ENCODE measurements around the gene DCLRE1B. TPM values are rescaled to one million over a fixed set of nuclear protein-coding genes. Genes with fewer than 3 reads are reported as not detected.
A peak's percentile ranks its signal among the peaks of the same experiment; 100 is the strongest.

The DCLRE1B gene
- total RNA-seq, 1 experiment from 2014 or later: 5.4 TPM

DNA sequence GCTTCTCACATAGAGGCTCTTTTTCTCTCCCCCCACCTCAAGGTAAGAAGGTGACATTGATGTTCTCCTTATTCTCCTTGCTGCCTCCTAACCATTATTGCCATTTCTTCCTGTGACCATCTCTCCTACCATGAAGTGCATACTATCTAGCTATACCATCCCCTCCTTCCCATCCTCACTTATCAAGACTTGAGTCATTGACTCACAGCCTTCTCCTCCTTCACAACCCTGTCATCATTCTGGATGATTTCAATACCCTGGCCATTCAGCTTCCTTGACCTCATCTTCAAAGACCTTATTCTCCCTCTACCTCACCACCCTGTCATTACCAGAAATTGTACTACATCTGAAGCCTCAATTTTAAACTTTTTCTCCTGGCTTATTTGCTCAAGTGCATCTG is 13.1 kb downstream of the DCLRE1B start:
- DNase-seq (ENCODE audit: extremely low read depth, low read depth): no peak

DNA sequence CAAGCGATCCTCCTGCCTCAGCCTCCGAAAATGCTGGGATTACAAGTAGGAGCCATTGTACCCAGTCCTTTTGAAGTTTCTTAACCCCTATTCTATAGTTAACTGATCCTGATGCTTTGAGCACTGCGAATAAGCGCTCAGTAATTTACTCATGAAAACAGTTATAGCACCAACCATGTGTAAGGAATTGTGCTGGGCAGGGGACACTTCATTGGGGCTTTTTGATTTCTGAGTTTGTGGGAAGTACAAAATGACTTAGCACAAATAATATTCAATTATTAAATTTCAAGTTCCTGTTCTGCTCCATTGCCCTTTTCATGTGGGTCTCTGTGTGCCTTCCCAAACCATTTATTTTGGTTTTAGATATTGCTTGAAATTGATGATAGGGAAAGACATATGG is 17.8 kb downstream of the DCLRE1B start:
- no peak for DNase-seq (ENCODE audit: extremely low read depth, low read depth)

DNA sequence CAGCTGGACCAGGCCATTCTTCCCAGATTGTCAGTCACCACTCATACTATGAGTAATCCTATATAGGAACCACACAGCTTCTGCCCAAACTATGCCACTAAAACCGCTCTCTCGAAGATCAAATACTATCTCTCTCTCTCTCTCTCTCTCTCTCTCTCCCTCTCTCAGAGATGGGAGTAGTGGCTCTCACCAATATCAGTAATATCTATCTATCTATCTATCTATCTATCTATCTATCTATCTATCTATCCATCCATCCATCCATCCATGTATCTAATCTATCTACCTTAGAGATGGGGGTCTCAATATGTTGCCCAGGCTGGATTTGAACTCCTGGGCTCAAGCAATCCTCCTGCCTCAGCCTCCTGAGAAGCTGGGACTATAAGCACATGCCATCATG is 19.3 kb downstream of the DCLRE1B start:
- DNase-seq (ENCODE audit: extremely low read depth, low read depth): no peak

DNA sequence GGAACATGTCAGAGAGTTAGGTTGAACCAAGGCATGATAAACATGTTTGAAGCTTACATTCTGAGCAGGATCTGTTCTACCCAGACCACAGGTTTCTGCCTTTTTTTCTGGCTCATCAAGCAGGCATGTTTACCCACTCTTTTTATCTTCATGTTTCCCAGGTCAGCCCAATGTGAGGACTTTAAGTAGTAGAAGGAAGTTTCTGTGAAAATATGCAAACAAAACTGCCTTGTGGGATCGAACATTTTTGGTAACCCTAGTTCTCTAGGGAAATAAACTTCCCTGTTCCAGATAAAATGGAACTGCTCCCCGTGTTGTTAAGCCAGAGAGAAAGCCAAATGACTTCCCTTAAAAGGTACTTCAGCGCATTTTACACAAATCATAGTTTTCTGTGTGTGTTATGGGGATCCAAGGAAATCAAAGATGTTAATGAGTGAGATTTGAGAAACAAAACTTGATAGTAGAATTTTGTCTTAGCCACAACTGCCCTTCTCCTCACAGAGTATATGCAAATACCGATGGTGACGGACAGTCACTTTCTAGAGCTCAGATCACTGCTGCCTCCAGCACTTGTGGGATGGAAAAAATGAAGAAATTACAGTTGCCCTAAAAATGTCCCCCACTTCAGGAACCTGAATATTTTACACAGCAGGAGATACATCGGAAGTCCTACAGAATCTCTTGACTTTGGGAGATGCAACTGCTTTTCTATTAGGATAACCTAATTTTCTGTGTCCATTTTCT is 23.2 kb downstream of the DCLRE1B start:
- DNase-seq (ENCODE audit: extremely low read depth, low read depth): no peak

DNA sequence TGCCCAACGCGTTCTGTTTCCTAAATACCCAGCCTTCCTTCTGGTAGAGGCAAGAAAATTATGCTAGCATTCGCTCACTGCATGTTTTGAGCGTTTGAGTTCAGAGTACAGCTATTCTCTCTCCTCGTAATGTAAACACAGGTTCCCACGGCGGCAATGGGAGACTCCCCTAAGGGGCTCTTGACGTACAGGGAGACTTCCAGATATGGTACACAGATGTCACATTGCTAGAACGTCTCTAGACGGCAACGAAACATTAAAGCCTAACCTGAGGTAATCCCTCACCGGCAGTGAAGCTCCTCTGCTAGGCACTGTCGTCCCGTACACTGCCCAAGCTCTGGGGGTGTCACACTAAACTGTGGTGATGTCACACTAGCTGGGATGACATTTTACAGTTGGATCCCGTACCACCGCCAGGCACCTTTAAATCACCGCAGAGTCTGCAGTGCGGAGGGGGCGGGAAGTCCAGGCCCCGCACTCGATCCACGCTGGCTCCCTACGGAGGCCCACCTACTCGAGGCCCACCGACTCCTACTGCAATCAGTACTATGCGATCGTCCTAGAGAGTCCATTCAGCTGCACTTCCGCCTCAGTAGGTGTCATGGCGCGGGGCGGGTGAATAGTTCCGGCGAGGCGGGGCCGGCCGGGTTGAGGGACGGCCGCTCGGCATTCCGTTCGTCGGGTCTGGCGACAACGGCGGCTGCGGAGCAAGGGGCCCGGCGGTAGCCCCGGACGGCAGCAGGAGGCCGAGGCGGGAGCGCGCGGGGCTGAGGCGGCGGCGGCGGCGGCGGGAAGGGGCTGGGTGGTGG is 24.0 kb downstream of the DCLRE1B start, which contains the start of gene HIPK1:
Gene HIPK1, plus strand, starts transcription at position 384 of the 809 bp plus-strand sequence.
- peak; percentile 78 for DNase-seq (ENCODE audit: extremely low read depth, low read depth)

DNA sequence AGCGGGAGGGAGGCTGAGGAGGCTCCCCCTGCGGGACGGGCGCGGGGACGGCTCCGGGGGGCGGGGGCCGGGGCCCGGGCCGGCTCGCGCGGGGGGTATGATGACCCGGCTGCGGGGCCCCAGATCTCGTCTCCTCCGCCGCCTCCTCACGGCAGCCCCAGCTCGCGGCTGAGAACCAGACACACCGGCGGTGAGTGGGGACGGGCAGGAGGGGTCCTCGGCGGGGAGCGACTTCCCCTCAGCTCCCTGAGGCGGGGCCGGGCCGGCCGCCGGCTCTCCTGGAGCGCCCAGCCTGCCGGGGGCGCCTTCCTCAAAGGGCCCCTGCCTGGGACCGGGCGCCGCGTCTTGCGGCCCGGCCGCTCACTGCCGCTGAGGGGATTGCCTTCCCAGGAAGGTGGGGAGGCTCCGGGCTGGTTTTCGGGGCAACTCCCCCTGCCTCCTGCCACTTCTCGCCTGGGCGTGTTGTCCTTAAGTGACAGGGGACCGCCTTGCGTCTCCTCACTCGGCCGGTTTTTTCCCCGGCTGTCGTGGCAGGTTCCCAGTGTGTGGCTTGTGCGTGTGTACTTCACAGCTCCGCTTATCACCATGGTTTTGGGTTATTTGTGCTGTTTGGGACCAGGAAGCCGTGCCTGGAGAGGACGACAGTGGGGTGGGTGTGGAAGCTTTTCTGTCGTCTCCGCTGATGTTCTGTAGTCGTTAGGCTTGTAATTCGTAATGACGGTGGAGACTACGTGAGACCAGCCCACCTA is 24.8 kb downstream of the DCLRE1B start:
- no peak for DNase-seq (ENCODE audit: extremely low read depth, low read depth)

DNA sequence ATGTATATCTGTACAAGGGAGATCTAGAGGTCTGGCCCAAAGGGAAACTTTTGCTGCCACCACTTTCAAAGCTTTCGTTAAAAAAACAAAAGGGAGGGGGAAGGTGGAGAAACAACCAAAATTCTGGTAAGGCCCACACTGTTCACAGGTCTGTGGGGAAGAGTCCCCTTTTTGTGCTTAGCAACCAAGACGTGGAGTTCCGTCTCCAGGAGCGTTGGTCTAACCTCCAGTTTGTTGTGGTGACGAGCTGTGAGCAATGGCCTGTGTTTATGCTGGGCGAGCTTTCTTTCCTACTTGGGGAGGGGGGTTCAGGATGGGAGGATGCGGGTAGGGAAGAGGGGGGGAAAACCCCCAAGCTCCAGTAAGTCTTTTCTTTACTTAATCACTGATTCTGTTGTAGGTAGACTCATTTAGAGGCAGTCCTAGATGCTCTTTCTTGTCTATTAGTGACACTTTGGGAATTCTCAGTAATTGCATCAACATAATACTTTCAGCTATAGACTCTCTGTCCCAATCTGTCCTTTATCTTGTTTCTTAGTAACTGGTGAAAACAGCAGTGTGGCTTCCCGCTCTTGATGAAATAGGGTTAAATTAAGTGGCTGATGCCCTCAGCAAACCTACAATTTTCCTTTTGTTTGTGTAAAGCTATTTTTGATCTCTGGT is 25.5 kb downstream of the DCLRE1B start:
- no peak for DNase-seq (ENCODE audit: extremely low read depth, low read depth)

DNA sequence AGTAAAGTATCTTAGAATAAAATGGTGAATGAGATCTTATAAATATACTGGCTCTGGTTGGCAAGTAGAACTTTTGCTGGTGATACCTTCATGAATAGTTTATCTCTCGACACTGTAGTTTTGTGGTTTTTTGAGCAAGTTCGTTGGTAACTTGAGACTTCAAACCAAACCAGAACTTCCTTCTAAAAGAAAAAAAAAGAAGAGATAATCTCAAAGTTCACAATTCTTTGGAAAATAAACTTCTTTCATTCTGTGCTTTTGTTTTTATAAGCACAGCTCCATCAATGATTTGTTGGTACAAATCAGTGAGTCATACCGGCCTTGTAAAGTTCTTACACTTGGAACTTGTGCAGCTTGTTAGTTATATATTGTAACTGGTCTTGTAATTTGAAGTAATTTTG is 26.3 kb downstream of the DCLRE1B start:
- no peak for DNase-seq (ENCODE audit: extremely low read depth, low read depth)

DNA sequence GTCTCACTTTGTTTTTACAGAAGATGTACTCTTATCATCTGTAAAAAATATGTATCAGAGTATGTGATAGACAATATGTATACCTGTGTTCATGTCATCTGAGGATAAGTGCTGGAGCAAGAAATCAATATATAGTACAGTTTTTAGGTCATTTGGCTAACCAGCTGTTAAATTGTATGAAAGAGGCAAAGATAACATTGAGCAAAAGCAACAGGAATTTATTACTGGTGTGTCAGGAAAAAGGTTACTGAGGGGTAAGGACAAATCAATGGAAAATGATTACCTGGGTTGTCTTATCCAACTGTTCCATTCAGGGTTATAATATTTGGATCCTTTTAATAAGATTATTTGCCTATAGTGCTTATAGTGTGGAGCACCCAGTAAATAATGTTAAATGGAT is 28.9 kb downstream of the DCLRE1B start:
- no peak for DNase-seq (ENCODE audit: extremely low read depth, low read depth)

DNA sequence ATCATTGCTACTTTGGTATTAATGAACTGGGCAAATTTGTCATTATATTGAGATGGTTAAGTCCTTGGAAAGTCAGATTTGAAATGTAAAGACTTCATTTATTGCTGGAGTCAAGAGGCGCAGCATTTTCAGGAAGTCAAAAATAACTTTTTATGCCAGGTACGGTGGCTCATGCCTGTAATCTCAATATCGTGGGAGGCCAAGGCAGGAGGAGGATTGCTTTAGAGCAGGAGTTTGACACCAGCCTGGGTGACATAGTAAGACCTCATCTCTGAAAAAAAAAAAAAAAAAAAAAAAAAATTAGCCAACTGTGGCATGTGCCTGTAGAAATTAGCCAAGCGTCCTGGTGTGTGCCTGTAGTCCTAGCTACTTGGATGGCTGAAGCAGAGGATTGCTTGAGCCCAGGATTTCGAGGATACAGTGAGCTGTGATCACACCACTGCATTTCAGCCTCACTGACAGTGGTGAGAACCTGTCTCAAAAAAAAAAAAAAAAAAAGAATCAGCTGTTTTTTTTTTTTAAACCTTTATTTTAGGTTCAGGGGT is 29.5 kb downstream of the DCLRE1B start:
- no peak for DNase-seq (ENCODE audit: extremely low read depth, low read depth)

DNA sequence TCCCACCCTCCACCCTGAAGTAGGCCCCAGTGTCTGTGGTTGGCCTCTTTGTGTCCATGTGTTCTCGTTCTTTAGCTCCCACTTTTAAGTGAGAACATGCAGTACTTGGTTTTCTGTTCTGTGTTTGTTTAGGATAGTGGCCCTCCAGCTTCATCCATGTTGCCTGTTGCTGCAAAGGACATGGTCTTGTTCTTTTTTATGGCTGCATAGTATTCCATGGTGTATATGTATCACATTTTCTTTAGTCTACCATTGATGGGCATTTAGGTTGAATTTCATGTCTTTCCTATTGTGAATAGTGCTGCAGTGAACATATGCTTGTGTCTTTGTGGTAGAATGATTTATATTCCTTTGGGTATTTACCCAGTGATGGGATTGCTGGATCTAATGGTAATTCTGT is 30.1 kb downstream of the DCLRE1B start:
- no peak for DNase-seq (ENCODE audit: extremely low read depth, low read depth)

DNA sequence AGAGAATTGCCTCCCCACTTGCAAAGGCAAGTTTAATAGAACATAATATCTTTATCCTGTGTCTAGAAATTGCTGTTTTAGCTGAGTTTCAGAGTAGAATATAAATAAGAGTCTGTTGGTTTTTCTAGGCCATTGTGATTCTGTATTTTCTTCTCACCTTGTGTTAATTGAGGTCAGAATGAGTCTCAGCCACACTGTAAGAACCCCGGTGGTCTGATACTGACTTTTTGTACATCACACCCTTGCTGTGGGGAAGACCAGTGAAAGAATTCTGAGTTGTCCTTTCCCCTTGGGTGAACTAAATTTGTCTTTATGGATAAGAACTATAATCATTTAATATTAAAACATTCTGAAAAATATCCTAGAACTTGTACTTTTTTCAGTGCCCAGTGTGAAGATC is 30.8 kb downstream of the DCLRE1B start:
- no peak for DNase-seq (ENCODE audit: extremely low read depth, low read depth)

DNA sequence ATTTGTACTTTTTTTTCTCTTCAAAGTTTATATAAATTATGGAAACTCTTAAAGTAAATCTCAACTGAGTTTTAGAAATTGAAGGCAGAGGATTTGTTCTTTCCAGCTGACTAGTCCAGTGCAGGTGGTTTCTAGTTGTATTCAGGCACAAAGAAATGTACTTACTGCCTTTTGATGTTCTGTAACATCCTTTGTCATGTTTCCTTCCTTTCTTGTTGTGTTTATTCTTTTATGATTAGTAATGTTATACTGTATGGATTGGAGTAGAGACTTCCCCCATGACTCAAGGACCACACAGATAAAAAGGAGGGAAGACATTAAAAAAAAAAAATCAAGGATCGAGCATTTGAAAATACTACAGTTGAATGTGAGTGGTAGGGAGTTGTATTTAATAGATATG is 32.0 kb downstream of the DCLRE1B start:
- no peak for DNase-seq (ENCODE audit: extremely low read depth, low read depth)

DNA sequence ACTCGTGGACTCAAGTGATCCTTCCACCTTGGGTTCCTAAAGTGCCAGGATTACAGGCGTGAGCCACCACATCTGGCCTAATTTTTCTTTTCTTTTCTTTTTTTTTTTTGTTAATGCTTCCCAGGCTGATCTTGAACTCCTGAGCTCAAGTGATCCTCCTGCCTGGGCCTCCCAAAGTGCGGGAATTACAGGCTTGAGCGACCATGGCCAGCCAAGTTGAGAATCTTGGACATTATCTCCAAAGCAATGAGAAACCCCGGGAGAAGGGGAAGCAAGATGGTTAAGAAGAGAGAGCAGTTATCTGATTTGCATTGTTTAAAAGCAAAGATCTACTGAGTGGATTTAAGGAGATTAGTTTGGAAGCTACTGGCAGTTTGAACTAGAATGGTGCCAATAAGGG is 33.1 kb downstream of the DCLRE1B start:
- no peak for DNase-seq (ENCODE audit: extremely low read depth, low read depth)

DNA sequence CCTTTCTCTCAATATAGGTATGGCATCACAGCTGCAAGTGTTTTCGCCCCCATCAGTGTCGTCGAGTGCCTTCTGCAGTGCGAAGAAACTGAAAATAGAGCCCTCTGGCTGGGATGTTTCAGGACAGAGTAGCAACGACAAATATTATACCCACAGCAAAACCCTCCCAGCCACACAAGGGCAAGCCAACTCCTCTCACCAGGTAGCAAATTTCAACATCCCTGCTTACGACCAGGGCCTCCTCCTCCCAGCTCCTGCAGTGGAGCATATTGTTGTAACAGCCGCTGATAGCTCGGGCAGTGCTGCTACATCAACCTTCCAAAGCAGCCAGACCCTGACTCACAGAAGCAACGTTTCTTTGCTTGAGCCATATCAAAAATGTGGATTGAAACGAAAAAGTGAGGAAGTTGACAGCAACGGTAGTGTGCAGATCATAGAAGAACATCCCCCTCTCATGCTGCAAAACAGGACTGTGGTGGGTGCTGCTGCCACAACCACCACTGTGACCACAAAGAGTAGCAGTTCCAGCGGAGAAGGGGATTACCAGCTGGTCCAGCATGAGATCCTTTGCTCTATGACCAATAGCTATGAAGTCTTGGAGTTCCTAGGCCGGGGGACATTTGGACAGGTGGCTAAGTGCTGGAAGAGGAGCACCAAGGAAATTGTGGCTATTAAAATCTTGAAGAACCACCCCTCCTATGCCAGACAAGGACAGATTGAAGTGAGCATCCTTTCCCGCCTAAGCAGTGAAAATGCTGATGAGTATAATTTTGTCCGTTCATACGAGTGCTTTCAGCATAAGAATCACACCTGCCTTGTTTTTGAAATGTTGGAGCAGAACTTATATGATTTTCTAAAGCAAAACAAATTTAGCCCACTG is 35.5 kb downstream of the DCLRE1B start:
- no peak for DNase-seq (ENCODE audit: extremely low read depth, low read depth)

DNA sequence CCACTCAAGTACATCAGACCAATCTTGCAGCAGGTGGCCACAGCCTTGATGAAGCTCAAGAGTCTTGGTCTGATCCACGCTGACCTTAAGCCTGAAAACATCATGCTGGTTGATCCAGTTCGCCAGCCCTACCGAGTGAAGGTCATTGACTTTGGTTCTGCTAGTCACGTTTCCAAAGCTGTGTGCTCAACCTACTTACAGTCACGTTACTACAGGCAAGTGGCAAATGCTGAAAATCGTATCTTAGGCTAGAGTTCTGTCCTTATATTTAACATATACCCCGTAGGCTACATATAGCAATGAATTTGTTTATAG is 36.1 kb downstream of the DCLRE1B start:
- no peak for DNase-seq (ENCODE audit: extremely low read depth, low read depth)

DNA sequence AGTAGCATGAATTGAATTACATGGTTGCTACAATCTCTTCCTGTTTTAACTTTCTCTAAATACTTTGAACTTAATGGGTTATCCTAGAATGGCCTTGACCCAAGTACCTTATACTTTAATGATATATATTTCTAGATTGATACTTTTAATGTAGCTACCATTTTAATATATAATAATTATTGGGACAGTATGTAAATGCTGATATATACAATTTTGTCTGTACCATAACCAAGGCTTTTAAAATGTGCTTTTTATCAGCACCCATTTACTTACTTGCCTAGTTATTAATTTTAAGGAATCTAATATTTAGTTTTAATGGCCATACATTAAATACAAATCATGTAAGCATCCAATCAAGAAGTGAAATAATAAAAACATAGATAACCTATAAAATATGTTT is 37.4 kb downstream of the DCLRE1B start:
- no peak for DNase-seq (ENCODE audit: extremely low read depth, low read depth)

DNA sequence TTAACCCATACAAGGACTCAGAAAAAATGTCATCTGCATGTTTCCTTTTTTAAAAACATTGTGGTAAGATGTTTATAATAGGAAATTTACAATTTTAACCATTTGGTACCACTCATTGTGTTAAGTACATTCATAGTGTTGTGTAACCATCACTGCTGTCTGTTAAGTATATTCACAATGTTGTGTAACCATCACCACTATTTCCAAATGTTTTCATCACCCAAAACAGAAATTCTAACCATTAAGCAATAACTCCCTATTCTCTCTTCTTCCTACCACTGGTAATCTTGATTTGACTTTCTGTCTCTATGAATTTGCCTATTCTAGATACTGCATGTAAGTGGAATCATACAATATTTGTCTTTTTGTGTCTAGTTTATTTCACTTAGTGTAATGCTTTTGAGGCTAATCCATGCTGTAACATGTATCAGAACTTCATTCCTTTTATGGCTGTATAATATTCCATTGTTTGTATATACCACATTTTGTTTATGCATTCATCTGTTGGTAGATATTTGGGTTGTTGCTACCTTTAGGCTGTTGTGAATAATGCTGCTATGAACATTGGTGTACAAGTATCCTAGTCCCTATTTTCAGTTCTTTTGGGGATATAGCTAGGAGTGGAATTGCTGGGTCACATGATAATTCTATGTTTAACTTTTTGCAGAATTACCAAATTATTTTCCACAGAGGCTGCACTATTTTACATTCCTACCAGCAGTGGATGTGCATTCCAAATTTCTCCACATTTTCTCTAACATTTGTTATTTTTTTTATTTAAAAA is 38.1 kb downstream of the DCLRE1B start:
- DNase-seq (ENCODE audit: extremely low read depth, low read depth): no peak

DNA sequence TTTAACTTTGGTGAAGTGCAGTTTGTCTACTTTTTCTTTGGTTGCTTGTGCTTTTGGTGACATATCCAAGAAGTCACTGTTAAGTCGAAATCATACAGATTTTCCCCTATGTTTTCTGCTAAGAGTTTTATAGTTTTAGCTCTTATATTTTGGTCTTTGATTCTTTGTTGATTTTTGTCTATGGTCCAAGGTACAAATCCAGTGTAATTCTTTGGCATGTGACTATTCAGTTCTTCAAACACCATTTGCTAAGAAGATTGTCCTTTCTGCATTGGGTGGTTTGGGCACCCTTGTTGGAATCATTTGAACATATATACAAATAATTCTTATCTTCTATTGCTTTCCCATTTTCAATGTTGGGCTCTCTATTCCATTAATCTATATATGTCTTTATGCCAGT is 40.2 kb downstream of the DCLRE1B start:
- DNase-seq (ENCODE audit: extremely low read depth, low read depth): no peak

Data from NCI-H460 (cell line).